ACC112 (cell line): ENCODE data around the gene ENTPD1.
"Not testable (repeated sequence)": the region's sequence is repeated elsewhere in the genome, so short reads cannot be mapped to it uniquely, and the experiment has no call there.

ENCODE experiments used
- H2AFZ ChIP-seq: fragments of 200-600 bp; sonication (generic); one replicate; pipeline ENCODE4 v1.6.0; 2017; ENCODE audit warnings: antibody characterized with exemption, low read length; ENCODE audit not compliant: unreplicated experiment
- H3K27ac ChIP-seq: fragments of 200-600 bp; sonication (generic); 2 replicates; pipeline ENCODE4 v1.5.1; 2014; ENCODE audit warnings: low read depth, mild to moderate bottlenecking, antibody characterized with exemption, low read length, moderate library complexity
- H3K27me3 ChIP-seq: fragments of 200-600 bp; sonication (generic); 2 replicates; pipeline ENCODE4 v1.6.1; 2014; ENCODE audit warnings: mild to moderate bottlenecking, antibody characterized with exemption, low read length, moderate library complexity, mixed read lengths; ENCODE audit not compliant: insufficient read depth
- H3K36me3 ChIP-seq: fragments of 200-600 bp; sonication (generic); 2 replicates; pipeline ENCODE4 v1.6.1; 2016; ENCODE audit warnings: mild to moderate bottlenecking, antibody characterized with exemption, low read length, moderate library complexity, mixed read lengths; ENCODE audit not compliant: insufficient read depth
- H3K4me1 ChIP-seq: fragments of 200-600 bp; sonication (generic); one replicate; pipeline ENCODE4 v1.6.1; 2016; ENCODE audit warnings: low read length, mixed read lengths; ENCODE audit not compliant: insufficient read depth, unreplicated experiment, control insufficient read depth
- H3K4me3 ChIP-seq: fragments of 200-600 bp; sonication (generic); 2 replicates; pipeline ENCODE4 v1.5.1; 2014; ENCODE audit warnings: mild to moderate bottlenecking, low read depth, low read length
- H3K79me2 ChIP-seq: fragments of 200-600 bp; sonication (generic); one replicate; pipeline ENCODE4 v1.6.0; 2016; ENCODE audit warnings: low read length; ENCODE audit not compliant: control insufficient read depth, unreplicated experiment, insufficient read depth

Gene ENTPD1

GRCh38 chr10:95866467-95866842, 110.5 kb downstream of the ENTPD1 start:
- H3K79me2 ChIP-seq, result no peaks in the 10 kb centered on the region
- H3K36me3 ChIP-seq, result no peaks in the 10 kb centered on the region
- no peaks in the 10 kb centered on the region for H3K27me3 ChIP-seq
- no peak overlapping the region for H3K4me3 ChIP-seq
- peaks cover 7% of the 10 kb centered on the region for H3K4me1 ChIP-seq
- H3K27ac ChIP-seq, result no peak overlapping the region
- H2AFZ ChIP-seq, result no peak overlapping the region

- Histone ChIP-seq H3K27me3 (no peaks in the 10 kb centered on the region), H3K79me2 (no peaks in the 10 kb centered on the region), H3K4me1 (peaks cover 7% of the 10 kb centered on the region), H3K27ac (no peak overlapping the region), H2AFZ (no peak overlapping the region), H3K4me3 (no peak overlapping the region), H3K36me3 (no peaks in the 10 kb centered on the region)
These were observed 111.9 kb downstream of the ENTPD1 start for GRCh38 chr10:95867866-95868265.

- no peak overlapping the region for H3K4me3 ChIP-seq
- no peaks in the 10 kb centered on the region for H3K79me2 ChIP-seq
- H2AFZ ChIP-seq, result no peak overlapping the region
- H3K27ac ChIP-seq, result no peak overlapping the region
- H3K4me1 ChIP-seq, result no peaks in the 10 kb centered on the region
- H3K36me3 ChIP-seq, result peaks cover 10% of the 10 kb centered on the region
- no peaks in the 10 kb centered on the region for H3K27me3 ChIP-seq
These were observed 116.3 kb downstream of the ENTPD1 start for GRCh38 chr10:95872158-95872711.

- H3K27me3 ChIP-seq, result no peaks in the 10 kb centered on the region
- no peak overlapping the region for H2AFZ ChIP-seq
- H3K27ac ChIP-seq, result no peak overlapping the region
These were observed 117.2 kb downstream of the ENTPD1 start for GRCh38 chr10:95873139-95873538.

GRCh38 chr10:95873651-95874050, 117.7 kb downstream of the ENTPD1 start:
- no peak overlapping the region for H3K4me3 ChIP-seq
- H3K36me3 ChIP-seq, result peaks cover 10% of the 10 kb centered on the region
- H3K4me1 ChIP-seq, result no peaks in the 10 kb centered on the region
- H2AFZ ChIP-seq, result no peak overlapping the region
- no peak overlapping the region for H3K27ac ChIP-seq
- no peaks in the 10 kb centered on the region for H3K27me3 ChIP-seq
- no peaks in the 10 kb centered on the region for H3K79me2 ChIP-seq

More at GRCh38 chr10:95873139-95873538, 117.2 kb downstream of the ENTPD1 start:
- Histone ChIP-seq H3K79me2 (no peaks in the 10 kb centered on the region), H3K36me3 (peaks cover 10% of the 10 kb centered on the region), H3K4me3 (no peak overlapping the region), H3K4me1 (no peaks in the 10 kb centered on the region)

GRCh38 chr10:95874783-95875182, 118.8 kb downstream of the ENTPD1 start:
- H3K27ac ChIP-seq, H3K27me3 ChIP-seq, H3K4me3 ChIP-seq, H2AFZ ChIP-seq, H3K4me1 ChIP-seq, H3K79me2 ChIP-seq: not testable (repeated sequence)
- H3K36me3 ChIP-seq, result peaks cover 10% of the 10 kb centered on the region

- Histone ChIP-seq H3K27ac (no peak overlapping the region), H3K4me3 (no peak overlapping the region), H3K4me1 (no peaks in the 10 kb centered on the region), H3K36me3 (peaks cover 10% of the 10 kb centered on the region), H3K79me2 (no peaks in the 10 kb centered on the region), H3K27me3 (no peaks in the 10 kb centered on the region), H2AFZ (no peak overlapping the region)
These were observed 120.8 kb downstream of the ENTPD1 start for GRCh38 chr10:95876756-95877155.

GRCh38 chr10:95877881-95878280, 121.9 kb downstream of the ENTPD1 start:
- no peak overlapping the region for H3K27ac ChIP-seq
- H2AFZ ChIP-seq, result no peak overlapping the region
- H3K4me3 ChIP-seq, result no peak overlapping the region
- peaks cover 10% of the 10 kb centered on the region for H3K36me3 ChIP-seq
- H3K27me3 ChIP-seq, result no peaks in the 10 kb centered on the region
- no peaks in the 10 kb centered on the region for H3K79me2 ChIP-seq
- no peaks in the 10 kb centered on the region for H3K4me1 ChIP-seq

- Histone ChIP-seq H3K36me3 (peaks cover 5% of the 10 kb centered on the region; the same call in 1 of the 2 replicates), H3K4me3 (no peak overlapping the region), H3K27me3 (no peaks in the 10 kb centered on the region), H3K79me2 (no peaks in the 10 kb centered on the region), H2AFZ (no peak overlapping the region), H3K27ac (no peak overlapping the region), H3K4me1 (no peaks in the 10 kb centered on the region)
These were observed 124.7 kb downstream of the ENTPD1 start for GRCh38 chr10:95880704-95881103.

- H3K79me2 ChIP-seq, result no peaks in the 10 kb centered on the region
- no peak overlapping the region for H3K4me3 ChIP-seq
- no peaks in the 10 kb centered on the region for H3K4me1 ChIP-seq
- H3K36me3 ChIP-seq, result no peaks in the 10 kb centered on the region
- H3K27me3 ChIP-seq, result no peaks in the 10 kb centered on the region
- no peak overlapping the region for H3K27ac ChIP-seq
- no peak overlapping the region for H2AFZ ChIP-seq
These were observed 125.4 kb downstream of the ENTPD1 start for GRCh38 chr10:95881316-95881715.

GRCh38 chr10:95889830-95890229, 133.9 kb downstream of the ENTPD1 start:
- no peak overlapping the region for H3K4me3 ChIP-seq
- H3K36me3 ChIP-seq, result no peaks in the 10 kb centered on the region
- H3K4me1 ChIP-seq, result no peaks in the 10 kb centered on the region
- H3K27me3 ChIP-seq, result no peaks in the 10 kb centered on the region
- no peaks in the 10 kb centered on the region for H3K79me2 ChIP-seq
- H3K27ac ChIP-seq, result no peak overlapping the region
- H2AFZ ChIP-seq, result no peak overlapping the region
